NCI-H446 (cell line): ENCODE measurements around the gene TMEM209.
"Not testable (repeated sequence)": the region's sequence is repeated elsewhere in the genome, so short reads cannot be mapped to it uniquely, and the experiment has no call there.

Source experiments
- DNase-seq, 2 experiments: peaks; one replicate each; lab custom pipeline; 2025; lab: John Stamatoyannopoulos, UW

The TMEM209 gene

GRCh38 chr7:130127404-130127803 is 77.8 kb downstream of the TMEM209 start:
- no peak for DNase-seq

GRCh38 chr7:130126840-130127239 is 78.4 kb downstream of the TMEM209 start:
- DNase-seq: not testable (repeated sequence)

GRCh38 chr7:130124711-130125110 is 80.5 kb downstream of the TMEM209 start:
- DNase-seq: no peak

- no peak for DNase-seq
Observed at GRCh38 chr7:130123501-130123900, 81.7 kb downstream of the TMEM209 start.

- DNase-seq: no peak
Observed at GRCh38 chr7:130118801-130119200, 86.4 kb downstream of the TMEM209 start.

GRCh38 chr7:130118294-130118693 is 86.9 kb downstream of the TMEM209 start:
- DNase-seq: no peak

GRCh38 chr7:130114776-130115175 is 90.4 kb downstream of the TMEM209 start:
- DNase-seq: no peak
